Measurements from ENCODE around the gene DEFB129. TPM values are rescaled to one million over a fixed set of nuclear protein-coding genes. Genes with fewer than 3 reads are reported as not detected.
A peak's percentile ranks its signal among the peaks of the same experiment; 100 is the strongest.

Gene DEFB129
- total RNA-seq, 4 donors from 2014 or later: not detected

DNA sequence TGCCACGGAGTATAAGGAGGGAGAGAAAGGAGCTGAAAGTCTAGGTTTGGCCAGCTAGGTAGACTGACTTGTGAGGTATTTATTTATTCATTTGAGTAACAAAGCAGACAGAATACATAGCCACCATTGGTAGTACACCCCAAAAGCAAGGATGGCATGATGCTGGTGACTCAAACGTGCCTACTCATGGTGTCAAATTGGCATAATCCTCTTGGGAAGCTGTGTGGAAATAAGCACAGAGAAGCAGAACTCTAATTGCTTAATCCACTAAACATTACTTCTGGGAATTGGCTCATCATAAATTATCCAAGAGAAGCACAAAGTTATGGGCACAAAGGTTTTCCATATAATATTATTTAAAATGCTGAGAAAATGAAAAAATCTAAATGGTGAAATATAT lies 32.9 kb downstream of the DEFB129 start:
- no peaks in the 10 kb centered on the region for H3K4me1 ChIP-seq
- H3K27ac ChIP-seq: no peak overlapping the region
- H3K27me3 ChIP-seq: no peaks in the 10 kb centered on the region
- no peak overlapping the region for H3K4me3 ChIP-seq (replicated peaks in 1 of 3)
- H3K9me3 ChIP-seq: no peaks in the 10 kb centered on the region
- H3K36me3 ChIP-seq: no peaks in the 10 kb centered on the region
- 71% methylated on average over 2 of the region's 2 CpGs for WGBS, 2 donors
- intact Hi-C loops (cut with DNase I): no loop called here
- no peak for TF ChIP-seq POLR2A (IDR thresholded peaks at IDR 0.05)
- TF ChIP-seq, protein P1, sequence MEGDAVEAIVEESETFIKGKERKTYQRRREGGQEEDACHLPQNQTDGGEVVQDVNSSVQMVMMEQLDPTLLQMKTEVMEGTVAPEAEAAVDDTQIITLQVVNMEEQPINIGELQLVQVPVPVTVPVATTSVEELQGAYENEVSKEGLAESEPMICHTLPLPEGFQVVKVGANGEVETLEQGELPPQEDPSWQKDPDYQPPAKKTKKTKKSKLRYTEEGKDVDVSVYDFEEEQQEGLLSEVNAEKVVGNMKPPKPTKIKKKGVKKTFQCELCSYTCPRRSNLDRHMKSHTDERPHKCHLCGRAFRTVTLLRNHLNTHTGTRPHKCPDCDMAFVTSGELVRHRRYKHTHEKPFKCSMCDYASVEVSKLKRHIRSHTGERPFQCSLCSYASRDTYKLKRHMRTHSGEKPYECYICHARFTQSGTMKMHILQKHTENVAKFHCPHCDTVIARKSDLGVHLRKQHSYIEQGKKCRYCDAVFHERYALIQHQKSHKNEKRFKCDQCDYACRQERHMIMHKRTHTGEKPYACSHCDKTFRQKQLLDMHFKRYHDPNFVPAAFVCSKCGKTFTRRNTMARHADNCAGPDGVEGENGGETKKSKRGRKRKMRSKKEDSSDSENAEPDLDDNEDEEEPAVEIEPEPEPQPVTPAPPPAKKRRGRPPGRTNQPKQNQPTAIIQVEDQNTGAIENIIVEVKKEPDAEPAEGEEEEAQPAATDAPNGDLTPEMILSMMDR (IDR thresholded peaks at IDR 0.05): no peak
- DNase-seq: no peak

DNA sequence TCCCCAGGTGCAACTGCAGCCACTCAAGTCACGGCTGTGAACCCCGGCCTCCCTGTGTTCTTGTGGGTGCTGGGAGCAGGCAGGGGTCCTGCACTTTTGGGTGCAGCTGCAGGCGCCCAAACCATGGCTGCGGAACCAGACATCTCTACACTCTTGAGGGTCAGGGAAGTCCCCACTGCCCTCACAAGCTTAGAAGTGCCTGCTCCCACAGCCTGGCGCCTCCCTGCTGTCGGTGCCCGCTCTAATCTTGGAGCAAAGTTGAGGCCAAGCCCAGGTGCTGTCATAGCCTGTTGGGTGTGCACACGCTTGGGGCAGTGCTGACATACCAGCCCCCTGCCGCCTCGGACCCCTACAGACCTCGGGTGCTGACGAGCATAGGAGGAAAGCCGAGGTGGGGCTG lies 36.6 kb downstream of the DEFB129 start:
- Histone ChIP-seq H3K4me1 (no peaks in the 10 kb centered on the region), H3K9me3 (no peaks in the 10 kb centered on the region), H3K4me3 (replicated peaks in 1 of 3) (no peak overlapping the region), H3K36me3 (no peaks in the 10 kb centered on the region), H3K27ac (no peak overlapping the region), H3K27me3 (no peaks in the 10 kb centered on the region)
- DNase-seq: no peak
- no peak for TF ChIP-seq POLR2A (IDR thresholded peaks at IDR 0.05)
- TF ChIP-seq, protein P1 (IDR thresholded peaks at IDR 0.05): no peak
- 64 to 82% methylated on average over 8 to 10 of the region's 13 CpGs for WGBS, 2 donors
- intact Hi-C loops (cut with DNase I): no loop called here

DNA sequence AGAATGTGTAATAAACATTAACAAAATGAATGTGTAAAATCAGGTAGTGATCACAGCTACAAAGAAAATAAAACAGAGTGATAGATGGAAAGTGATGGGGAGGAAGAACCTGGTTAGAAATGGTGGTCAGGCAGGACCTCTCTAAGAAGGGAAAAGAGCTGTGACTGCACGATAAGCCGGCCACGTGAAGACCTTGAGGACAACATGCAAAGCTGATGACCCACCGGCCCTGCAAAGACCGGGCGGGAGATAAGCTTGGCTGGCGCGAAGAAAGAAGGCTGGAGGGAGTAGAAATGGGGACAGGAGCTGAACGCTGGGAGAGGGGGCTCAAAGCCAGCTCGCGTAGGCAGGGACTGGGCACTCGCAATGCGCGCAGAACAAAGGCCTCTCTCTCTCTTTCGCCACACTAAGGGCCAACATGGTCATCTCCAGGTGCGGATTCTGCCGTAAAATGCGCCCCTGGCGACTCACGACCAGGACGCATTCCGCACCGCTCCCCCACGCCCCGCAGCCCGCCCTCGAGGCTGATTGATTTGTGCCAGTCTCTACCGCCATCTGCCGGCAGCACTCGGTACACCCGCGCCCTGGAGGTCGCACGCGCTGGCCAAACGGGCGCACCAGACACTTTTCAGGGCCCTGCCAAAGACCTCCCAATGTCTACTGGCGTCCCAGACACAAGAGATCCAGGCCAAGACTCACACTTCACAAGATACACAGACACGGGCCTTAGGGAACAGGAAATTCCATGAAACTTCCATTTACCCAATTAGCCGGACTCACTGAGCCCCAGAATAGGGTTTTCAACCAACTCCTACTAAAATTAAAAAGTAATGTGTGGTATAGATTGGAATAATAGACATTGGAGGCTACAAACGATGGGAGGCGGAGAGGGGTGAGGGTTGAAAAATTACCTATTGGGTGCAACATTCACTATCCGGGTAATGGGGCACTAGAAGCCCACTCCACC lies 39.8 kb downstream of the DEFB129 start:
- Histone ChIP-seq H3K4me3 (replicated peaks in 1 of 3) (peak overlapping the region in 2 of 3 donors; percentile 18 to 34), H3K9me3 (no peaks in the 10 kb centered on the region), H3K4me1 (peaks cover 0 to 12% of the 10 kb centered on the region in 2 donors), H3K36me3 (no peaks in the 10 kb centered on the region), H3K27ac (no peak overlapping the region), H3K27me3 (no peaks in the 10 kb centered on the region)
- no peak for TF ChIP-seq POLR2A (IDR thresholded peaks at IDR 0.05)
- TF ChIP-seq, protein P1 (IDR thresholded peaks at IDR 0.05): peak; percentile 83 to 98 (median 92)
- intact Hi-C loops (cut with DNase I): no loop called here
- peak; percentile 90 to 93 for DNase-seq
- 9 to 15% methylated on average over 29 to 43 of the region's 43 CpGs for WGBS, 2 donors

DNA sequence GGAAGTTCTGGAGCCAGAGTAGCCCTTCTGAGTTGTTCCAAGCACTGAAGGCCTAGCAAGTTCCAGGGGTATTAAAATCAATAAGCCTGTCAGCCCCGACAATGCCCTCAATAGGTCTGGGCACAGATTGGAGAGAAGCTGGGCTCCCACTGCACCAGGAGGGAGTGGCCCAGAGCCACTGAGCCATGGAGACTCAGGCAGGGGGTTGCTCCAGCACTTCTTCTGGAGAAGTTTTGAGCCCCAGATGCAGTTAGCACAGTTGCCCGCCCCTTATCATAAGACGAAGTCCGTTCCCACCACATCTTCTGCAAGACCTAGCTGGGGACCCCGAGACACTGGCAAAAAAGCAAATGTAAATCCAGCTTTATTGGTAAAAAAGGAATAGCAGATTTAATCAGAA lies 43.5 kb downstream of the DEFB129 start:
- DNase-seq: peak; percentile 12 to 16
- no peak overlapping the region for H3K4me3 ChIP-seq (replicated peaks in 1 of 3)
- no peaks in the 10 kb centered on the region for H3K36me3 ChIP-seq
- intact Hi-C loops (cut with DNase I): no loop called here
- peaks cover 0 to 12% of the 10 kb centered on the region in 2 donors for H3K4me1 ChIP-seq
- 56 to 70% methylated on average over 5 of the region's 5 CpGs for WGBS, 2 donors
- H3K27ac ChIP-seq: peak overlapping the region in 1 of 3 donors; percentile 20
- H3K27me3 ChIP-seq: no peaks in the 10 kb centered on the region
- H3K9me3 ChIP-seq: no peaks in the 10 kb centered on the region
- TF ChIP-seq, protein P1 (IDR thresholded peaks at IDR 0.05): no peak
- no peak for TF ChIP-seq POLR2A (IDR thresholded peaks at IDR 0.05)

DNA sequence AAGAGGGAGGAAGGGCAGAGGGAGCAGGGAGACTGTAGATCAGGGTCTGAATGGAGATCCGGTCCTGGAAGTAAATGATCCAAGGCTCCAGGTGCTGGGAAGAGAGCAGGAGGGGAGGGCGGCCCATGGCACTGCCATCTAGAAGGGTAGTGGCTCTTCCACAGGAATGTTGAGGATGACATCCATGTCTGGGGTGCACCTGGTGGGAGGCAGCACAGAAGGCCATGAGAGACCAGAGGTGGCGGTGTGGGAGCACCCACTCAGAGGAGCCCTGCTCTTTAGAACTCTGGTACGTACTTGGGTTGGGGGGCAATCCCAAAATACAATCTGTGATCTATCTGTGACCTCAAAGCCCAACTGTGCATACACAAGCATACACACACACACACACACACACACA lies 44.0 kb downstream of the DEFB129 start:
- Histone ChIP-seq H3K27me3 (no peaks in the 10 kb centered on the region), H3K4me1 (peaks cover 0 to 12% of the 10 kb centered on the region in 2 donors), H3K9me3 (no peaks in the 10 kb centered on the region), H3K36me3 (no peaks in the 10 kb centered on the region), H3K4me3 (replicated peaks in 1 of 3) (no peak overlapping the region), H3K27ac (no peak overlapping the region)
- no peak for DNase-seq
- 81 to 87% methylated on average over 4 of the region's 4 CpGs for WGBS, 2 donors
- intact Hi-C loops (cut with DNase I): no loop called here
- no peak for TF ChIP-seq POLR2A (IDR thresholded peaks at IDR 0.05)
- TF ChIP-seq, protein P1 (IDR thresholded peaks at IDR 0.05): no peak
